CD1c-positive myeloid dendritic cell (primary cell): ENCODE results near the gene SSTR5.
"Not testable (repeated sequence)": the region's sequence is repeated elsewhere in the genome, so short reads cannot be mapped to it uniquely, and the experiment has no call there.

Experiments used
- DNase-seq: peaks from one replicate; pipeline ENCODE4 v3.0.0-alpha.2; 2016; ENCODE audit errors: extremely low spot score

SSTR5 gene

DNA sequence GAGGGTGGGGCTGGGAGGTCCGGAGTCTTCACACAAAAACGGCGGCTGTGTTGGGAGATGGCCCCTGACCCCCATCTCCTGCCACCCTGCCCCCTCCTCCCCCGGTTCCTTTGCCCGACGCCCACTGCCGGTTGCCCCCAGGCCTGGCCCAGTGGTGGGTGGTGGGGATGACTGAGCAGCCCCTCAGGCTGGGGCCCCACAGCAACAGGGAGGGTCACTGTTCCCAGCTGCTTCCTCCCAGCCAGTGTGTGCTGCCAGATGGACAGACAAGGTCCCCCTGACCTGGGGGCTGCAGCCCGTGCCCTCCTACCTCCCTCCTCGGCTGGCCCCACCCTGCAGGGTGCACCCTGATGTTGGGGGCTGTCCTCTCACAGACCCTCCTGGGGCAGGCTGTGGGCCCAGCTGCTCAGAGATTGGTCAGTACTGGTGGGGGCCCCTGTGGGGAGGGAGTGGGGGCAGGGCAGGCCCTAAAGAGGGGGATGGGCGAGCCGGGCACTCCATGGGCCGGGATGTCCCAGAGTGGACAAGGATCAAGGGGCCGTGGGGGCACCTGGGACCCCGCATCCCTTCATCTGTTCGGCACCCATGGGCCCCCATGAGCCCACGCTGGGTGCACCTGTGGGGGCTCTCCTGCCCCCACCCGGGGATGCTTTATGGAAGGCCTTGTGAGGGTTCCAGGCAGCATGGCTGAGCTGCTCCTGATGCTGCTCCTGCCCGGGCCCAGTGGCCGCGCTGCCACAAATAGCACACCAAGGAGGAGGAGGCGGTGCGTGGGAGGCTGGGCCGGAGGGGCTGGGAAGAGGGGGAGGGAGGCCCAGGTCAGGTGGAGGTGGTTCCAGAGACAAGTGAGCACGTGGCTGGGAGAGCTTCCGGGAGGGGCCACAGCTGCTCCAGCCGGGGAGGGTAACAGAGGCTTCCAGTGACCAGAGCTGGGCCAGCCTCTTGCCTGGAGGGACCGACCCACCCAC lies 18.4 kb downstream of the SSTR5 start:
- no peak for DNase-seq

DNA sequence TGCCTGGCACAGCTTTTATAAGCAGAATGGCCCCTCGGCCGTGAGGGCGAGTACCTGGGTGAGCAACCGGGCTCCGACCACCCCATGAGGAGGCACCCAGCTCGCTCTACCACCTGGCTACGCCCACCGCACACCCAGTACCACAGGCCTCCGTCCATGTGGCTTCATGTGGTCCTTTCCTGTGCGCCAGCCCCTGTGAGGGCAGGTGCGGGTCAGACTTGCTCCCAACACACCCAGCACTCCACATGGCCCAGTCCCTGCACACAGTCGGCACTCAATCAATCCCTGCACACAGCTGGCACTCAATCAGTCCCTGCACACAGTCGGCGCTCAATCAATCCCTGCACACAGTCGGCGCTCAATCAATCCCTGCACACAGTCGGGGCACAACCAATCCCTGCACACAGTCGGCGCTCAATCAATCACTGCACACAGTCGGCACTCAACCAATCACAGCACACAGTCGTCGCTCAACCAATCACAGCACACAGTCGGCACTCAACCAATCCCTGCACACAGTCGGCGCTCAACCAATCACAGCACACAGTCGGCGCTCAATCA lies 19.5 kb downstream of the SSTR5 start:
- DNase-seq = no peak

DNA sequence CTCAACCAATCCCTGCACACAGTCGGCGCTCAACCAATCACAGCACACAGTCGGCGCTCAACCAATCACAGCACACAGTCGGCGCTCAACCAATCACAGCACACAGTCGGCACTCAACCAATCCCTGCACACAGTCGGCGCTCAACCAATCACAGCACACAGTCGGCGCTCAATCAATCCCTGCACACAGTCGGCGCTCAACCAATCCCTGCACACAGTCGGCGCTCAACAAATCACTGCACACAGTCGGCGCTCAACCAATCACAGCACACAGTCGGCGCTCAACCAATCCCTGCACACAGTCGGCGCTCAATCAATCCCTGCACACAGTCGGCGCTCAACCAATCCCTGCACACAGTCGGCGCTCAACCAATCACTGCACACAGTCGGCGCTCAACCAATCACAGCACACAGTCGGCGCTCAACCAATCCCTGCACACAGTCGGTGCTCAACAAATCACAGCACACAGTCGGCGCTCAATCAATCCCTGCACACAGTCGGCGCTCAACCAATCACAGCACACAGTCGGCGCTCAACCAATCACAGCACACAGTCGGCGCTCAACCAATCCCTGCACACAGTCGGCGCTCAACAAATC lies 20.2 kb downstream of the SSTR5 start:
- DNase-seq = not testable (repeated sequence)

DNA sequence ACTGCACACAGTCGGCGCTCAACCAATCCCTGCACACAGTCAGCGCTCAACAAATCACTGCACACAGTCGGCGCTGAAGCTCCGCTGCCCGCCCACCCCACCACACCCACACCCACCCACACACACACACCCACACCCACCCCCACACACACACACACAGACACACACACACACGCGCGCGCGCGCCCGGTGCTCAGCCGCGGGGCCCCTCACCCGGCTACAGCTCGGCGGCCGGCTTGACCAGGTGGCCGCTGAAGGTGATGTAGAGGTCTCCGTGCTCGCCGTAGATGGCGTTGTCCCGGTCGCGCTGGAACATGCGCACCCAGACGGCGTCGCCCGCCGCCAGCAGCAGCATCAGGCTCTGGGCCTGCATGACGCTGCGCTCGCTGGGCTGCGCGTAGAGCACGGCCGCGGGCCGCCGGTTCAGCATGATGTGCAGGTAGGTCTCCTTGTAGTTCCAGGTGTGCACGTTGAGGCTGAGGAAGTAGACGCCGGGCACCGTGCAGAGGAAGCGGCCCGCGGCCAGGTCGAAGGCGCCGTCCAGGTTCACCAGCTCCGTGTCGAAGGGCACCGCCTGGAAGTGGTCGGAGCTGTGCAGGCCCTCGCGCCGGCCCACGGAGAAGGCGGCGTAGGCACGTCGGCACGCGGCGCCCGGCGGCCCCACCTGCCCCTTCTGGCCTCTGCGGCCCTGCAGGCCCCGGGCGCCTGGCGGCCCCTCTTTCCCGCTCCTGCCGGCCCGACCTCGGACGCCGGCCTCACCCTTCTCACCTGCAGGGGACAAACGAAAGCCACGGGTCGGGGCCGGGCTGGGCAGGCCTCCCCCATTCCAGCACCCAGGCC lies 21.0 kb downstream of the SSTR5 start:
- peak; percentile 7 for DNase-seq

DNA sequence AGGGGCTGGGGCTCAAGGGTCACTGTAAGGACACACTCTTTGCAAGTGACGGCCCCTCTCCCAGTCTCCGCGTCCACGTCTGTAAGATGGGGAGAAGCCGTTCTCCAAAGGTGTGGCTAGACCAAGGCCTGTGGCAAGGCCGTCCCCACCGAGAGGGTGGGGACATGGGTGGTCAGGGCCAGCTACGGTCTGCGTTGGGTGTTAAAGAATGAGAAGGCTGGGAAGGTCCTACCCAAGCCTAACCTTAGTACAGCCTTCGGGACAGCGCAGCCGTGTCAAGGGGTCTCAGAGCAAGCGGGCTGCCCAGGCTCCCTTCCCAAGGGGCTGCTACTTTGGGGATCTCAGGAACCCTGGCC lies 21.6 kb downstream of the SSTR5 start:
- DNase-seq = no peak

DNA sequence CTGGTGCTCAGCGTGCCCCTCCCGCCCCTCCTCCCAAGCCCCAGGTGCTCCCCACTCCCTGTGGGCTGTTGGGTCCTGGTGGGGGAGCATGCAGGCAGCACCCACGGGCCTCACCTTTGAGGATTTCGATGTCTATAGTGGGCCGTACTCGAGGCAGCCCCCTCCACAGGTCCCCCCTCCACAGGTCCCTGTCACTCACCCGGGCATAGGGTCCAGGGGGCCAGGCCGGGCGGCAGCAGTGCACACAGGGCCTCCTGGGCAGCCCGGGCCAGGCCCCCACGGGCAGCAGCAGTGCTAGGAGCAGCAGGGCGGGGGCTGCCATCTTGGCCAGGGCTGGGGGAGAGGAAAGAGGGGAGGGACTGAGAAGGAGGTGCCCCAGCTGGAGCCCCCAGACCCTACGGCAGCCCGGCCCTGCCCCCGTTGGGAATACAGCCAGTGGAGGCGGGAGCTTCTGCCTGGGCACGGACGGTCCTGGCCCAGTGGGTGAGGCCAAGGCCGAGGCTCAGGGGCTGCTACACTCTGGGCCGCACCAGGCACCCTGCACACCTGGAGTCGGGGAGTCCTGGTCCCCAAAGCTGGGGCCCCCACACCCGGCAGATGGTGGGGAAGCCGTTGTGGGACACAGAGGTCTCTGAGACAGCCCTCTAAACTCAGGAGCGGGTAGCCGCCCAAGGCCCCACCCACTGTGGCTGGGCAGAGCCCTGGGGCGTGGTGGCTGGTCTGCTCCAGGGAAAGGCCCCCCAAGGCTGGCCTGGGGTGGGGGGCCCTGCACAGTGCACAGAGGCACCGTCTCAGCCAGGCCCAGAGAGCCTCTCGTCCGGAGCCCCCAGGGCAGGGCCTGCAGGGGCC lies 22.3 kb downstream of the SSTR5 start:
- DNase-seq = no peak

DNA sequence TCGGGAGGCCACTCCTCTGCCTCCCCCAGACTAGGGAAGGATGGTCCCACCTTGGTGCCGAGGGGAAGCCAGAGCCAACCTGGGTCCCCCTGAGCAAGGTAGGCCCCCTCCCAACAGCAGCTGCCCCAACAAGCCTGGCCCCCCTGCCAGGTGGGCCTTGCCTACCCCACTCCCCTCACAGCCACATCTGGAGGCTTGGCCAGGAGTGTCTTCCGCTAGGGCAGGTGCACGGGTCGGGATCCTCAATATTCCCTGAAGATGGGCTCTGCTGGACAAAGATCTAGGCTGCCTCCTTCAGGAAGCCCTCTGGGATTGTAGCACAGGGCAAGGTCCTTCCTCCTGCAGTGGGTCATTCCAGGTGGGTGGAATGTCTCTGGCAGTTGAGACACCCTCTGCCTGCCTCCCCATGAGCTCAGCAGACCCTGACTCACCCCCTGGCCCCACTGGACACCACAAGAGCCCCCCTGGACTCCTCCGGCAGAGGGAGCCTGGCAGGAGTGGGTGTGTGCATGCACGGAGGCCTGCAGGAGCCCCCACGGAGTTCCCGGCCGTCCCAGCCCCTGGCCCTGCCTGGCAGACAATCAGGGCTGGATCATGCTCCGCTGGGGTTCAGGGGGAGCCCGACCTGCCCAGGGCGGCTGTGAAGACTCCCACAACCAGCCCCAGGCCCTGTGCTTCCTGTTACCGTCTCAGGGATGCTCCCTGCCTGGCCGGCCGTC lies 23.1 kb downstream of the SSTR5 start:
- no peak for DNase-seq

DNA sequence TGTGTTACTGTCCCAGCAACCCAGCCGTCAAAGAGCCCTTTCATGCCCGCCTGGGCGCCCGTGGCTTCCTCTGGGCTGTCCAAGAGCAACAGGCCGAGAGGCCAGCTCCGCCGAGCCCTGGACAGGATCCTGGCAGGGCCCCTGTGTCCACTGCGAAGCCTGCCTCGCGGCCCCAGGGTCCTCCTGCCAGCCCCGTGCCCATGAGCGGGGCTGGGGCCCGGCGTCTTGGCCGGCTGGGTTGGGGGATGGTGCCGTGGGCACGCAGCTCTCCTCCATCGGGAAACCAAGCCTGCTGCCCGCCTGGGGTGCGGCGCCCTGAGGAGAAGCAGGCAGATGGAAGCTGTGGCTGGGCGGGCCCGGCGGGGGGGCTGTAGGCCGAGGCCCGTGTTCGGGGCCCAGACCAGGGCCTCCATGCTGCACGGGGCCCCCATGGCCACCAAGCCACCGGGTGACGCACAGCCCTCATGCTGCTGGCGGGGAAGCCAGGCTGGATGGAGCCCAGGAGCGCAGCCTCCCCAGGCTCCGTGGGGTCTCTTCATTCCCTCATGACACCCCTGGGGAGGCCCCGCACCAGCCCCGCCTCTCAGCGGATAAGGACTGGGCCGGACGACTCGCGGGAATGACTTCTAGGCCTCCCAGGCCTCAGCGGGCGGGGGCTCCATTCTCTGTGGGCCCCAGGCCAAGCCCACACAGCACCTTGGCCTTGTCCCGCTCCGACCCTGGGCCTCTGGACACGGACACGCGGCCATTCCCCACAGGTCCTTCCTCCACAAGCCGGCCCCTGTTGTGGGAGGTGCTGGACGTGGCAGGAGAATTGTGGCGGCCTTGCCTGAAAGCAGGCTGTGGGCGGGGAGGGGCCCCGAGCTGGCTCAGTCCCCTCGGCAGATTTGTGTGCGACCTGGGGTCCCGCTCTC lies 23.9 kb downstream of the SSTR5 start, which contains the start of gene C1QTNF8:
TSS of gene C1QTNF8 (minus strand) at position 76 of the 914 bp plus-strand sequence. CDS start 1,322 bp downstream, outside the sequence.
- DNase-seq = no peak

DNA sequence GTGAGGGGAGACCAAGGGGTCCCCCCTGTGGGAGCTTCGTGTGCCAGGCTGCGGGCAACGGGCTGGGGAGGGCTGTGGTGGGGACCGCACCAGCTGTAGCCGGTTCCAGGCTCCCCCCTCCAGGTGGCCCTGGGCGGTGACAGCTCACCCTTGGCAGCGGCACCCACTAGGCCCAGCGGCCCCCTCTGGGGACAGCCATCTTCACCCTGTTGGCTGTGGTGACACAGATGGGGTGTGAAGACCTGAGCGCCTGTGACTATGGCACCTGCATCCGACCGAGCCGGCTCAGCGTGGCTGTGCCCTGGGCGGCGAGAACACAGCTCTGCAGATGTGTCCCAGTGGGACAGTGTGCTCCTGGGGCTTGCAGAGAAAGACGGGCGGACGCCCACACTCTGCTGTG lies 24.6 kb downstream of the SSTR5 start:
- no peak for DNase-seq

DNA sequence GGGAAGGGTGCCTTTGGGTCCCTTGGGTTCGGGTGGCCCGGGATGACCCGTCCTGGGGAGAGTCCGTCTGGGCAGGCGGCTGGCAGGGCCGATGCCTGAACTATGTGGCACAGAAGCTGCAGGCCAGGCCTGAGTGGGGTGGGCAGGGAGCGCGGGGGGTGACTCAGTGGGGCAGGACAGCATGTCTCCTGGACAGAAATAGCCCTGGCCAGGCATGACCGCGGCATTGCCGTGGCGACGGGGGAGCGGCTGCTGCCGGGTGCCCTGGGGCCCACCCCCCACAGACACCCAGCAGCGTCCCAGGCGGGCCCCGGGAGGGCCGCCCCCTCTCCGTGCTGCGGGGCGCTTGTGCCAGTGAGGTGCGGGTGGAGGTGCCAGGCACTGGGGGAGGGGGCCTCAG lies 25.3 kb downstream of the SSTR5 start:
- DNase-seq = no peak

DNA sequence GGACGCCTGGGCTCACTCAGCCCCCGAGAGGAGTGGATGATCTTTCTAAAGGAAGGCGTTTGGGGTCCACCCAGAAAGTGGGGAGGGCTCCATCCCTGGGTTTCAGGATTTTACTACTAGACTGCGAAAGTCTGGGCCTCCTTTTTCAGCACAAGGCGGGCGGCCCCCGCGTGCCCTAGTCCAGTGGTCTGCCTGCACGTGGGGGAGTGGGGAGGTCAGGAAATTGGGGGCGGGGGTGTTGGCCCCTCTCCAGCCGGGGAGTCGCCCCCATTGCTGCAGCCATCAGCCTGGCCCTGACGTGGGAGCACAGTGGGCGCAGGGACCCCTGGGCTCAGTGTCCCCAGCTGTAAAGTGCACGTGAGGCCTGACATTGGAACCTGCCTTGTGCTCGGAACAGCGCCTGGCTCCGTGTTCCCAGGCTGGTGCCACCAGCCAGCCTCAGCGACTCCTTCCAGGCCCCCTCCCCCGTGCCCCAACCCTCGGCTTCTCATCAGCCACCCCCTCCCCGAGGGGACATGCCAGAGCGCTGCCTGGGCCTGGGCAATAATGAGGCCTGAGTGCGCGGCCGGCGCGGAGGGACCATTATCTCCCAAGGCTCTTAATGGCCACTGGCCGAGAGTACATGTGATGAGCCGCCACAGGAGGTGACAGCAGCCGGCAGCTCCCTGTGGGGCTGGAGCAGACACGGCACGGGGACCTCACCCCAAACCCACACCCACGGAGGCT lies 25.9 kb downstream of the SSTR5 start:
- DNase-seq = no peak

DNA sequence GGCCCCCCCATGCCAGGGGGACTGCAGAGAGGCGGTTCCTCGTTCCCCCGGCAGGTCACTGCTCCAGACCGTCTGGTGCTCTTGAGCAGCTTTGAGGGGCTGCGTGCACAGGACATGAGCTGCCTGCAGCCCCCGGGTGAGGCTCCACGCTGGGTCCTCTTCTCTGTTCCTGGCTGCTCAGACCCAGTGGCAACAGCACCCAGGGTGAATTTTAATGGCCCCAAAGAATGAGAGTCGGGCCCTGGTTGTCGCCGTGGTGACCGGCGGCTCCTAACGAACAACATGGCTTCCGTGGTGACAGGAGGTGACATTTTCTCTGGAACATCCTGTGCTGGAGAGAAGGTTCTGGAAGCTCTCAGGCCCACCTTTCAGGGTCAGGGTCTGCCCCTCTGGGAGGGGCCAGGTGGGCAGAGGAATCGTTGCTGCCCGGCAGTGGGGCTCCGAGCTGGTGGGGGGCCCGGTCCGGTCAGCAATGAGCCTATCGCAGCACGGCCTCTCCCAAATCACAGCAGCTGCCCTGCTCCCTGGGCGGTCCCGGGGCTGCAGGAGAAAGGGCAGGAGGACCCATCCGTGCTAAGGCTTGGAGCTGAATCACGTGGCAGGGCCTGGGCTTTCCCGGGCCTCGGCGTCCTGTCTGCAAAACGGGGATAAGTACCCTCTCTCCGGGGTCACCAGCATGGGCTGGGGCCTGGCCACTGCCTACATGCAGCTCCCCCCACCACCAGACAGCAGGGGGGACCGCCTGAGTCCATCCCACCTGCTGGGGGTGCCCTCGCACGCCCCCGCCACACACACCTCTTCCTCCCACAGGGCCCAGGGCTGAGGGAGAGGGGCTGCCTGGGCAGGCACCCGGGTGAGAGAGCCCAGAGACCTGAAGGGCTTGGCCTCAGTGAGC lies 26.9 kb downstream of the SSTR5 start:
- DNase-seq = peak; percentile 8

DNA sequence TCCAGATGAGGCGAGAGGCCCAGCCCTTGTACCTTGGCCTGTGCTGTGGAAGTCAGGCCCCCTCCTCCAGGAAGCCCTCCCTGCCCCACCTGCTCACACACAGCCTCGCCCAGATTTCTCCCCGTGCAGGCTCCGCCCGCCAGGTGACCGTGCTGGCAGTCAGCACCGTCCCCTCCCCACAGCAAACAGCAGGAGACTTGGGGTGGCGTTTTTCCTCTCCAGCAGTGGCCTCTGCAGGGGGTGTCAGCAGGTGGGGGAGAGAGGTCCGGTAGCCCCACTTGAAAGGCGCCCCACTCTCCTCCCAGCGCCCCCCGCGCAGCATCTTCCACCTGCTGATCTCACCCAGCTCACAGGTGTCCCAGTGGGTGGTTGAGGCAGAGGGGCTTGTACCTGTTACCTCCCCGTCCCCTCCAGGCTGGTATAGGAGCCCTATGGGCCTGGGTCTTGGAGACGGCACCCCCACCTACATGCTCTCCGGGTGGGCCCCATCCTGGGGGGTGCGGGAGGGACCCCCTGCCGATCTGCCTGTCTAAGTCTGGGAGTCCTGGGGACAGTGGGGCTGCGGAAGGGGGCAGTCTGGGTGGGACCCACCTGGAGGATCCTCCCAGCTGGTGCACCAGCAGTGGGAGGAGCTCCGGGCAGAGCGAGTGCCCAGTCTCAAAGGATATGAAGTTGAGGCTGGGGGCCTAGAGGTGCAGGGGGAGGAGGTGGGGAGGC lies 27.7 kb downstream of the SSTR5 start:
- DNase-seq = no peak

DNA sequence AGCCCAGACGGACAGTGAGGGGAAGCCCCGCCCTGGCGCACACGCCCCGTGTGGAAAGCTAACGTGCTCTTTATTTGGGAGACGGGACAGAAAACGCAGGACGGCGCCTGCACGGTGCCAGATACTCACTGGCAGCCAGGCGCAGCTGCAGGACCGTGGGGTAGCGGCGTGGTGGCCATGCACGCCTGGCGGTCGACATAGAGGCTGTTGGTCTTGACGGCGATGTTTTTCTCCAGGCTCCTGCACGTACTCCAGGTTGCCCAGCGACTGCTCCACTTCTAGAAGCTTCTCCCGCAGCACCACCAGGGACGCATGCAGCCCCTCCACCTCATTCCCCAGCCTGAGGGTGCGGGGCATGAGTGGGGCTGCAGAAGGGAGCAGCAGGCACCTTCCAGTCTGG lies 28.6 kb downstream of the SSTR5 start:
- DNase-seq = no peak

DNA sequence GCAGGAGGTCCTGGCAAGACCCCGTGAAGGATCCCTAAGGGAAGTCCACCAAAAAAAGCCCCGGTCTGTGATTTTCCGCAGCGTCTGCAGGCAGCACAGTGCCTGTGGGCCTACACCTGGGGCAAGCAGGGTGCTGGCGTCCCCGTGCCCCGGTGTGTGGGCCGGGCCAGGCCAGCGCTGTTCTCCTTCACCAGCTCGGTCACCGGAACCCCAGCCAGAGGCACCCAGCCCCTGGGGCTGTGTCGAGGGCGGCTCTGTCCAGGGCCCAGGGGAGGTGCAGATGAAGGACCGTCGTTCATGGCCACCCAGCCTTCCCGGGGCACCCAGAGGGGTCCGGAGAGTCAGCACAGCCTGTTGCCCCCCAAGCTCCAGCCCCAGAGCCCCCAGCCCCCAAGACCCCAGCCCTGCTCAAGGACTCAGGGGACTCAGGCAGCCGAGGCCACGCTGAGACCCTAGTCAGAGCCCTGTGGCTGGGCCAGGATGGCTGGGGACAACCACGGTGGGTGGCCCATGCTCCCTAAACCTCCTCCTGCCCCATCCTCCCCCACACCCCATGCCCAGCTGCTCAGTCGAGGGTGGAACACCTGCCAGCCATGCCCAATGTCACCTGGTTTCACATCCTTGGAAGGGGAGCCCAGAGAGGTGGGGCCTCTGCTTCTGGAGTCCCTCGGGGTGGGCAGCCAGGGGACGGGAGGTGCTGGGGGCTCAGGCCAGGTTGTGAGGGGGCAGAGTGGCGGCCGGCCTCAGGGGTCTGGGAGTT lies 29.2 kb downstream of the SSTR5 start:
- no peak for DNase-seq

DNA sequence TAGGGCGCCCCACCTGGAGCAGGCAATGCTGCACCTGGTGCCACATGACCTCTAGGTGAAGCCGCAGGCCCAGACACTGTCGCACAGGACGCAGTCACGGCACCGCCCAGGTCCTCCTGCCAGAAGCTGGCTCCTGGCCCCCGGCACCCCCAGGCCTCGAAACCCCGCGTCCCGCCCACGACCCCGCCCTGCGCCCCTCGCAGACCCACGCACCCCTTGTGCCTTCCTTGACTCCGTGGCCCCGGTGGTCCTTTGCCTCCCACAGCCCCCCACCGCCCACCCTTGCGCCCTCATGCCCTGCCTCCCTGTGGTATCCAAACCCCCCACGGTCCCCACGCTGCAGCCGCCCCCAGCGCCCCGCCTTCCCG lies 29.8 kb downstream of the SSTR5 start:
- no peak for DNase-seq
